Fibroblast of skin of back (primary cell): ENCODE data around the gene IFITM10.

Experiments used
- DNase-seq: peaks from one replicate; pipeline ENCODE4 v3.0.0-alpha.2; 2013

The IFITM10 gene

GRCh38 chr11:1750840-1751530, 590 bp upstream of the IFITM10 start:
- no peak for DNase-seq

GRCh38 chr11:1749395-1750351, 722 bp downstream of the IFITM10 start:
- peak; percentile 93 for DNase-seq

GRCh38 chr11:1748636-1749394, 1.6 kb downstream of the IFITM10 start:
- DNase-seq = peak; percentile 44

GRCh38 chr11:1747753-1748635, 2.4 kb downstream of the IFITM10 start:
- DNase-seq = no peak

GRCh38 chr11:1746956-1747752, 3.2 kb downstream of the IFITM10 start:
- DNase-seq = no peak

GRCh38 chr11:1746511-1746931, 3.9 kb downstream of the IFITM10 start:
- DNase-seq = no peak

- no peak for DNase-seq
Measured at GRCh38 chr11:1745701-1746320, 4.6 kb downstream of the IFITM10 start.

- no peak for DNase-seq
Measured at GRCh38 chr11:1744891-1745700, 5.3 kb downstream of the IFITM10 start.

- DNase-seq = no peak
Measured at GRCh38 chr11:1744137-1744886, 6.1 kb downstream of the IFITM10 start.

- no peak for DNase-seq
Measured at GRCh38 chr11:1743585-1744136, 6.7 kb downstream of the IFITM10 start.

GRCh38 chr11:1742869-1743584, 7.4 kb downstream of the IFITM10 start:
- DNase-seq = no peak

- DNase-seq = no peak
Measured at GRCh38 chr11:1742371-1742770, 8.0 kb downstream of the IFITM10 start.

GRCh38 chr11:1741741-1742140, 8.7 kb downstream of the IFITM10 start:
- DNase-seq = no peak

GRCh38 chr11:1740786-1741530, 9.4 kb downstream of the IFITM10 start:
- DNase-seq = no peak

- no peak for DNase-seq
Measured at GRCh38 chr11:1739576-1739975, 10.8 kb downstream of the IFITM10 start.

- DNase-seq = no peak
Measured at GRCh38 chr11:1738380-1738779, 12.0 kb downstream of the IFITM10 start.
